HG02884 (cell line): ENCODE results near the gene BLOC1S5.
"Not testable (repeated sequence)": the region's sequence is repeated elsewhere in the genome, so short reads cannot be mapped to it uniquely, and the experiment has no call there.

Experiments
- ATAC-seq: cut with Tn5 transposase; IDR thresholded peaks from one replicate; pipeline ENCODE4 v1.9.1; 2021; ENCODE audit warnings: mild to moderate bottlenecking, moderate library complexity; ENCODE audit not compliant: unreplicated experiment

Gene BLOC1S5

DNA sequence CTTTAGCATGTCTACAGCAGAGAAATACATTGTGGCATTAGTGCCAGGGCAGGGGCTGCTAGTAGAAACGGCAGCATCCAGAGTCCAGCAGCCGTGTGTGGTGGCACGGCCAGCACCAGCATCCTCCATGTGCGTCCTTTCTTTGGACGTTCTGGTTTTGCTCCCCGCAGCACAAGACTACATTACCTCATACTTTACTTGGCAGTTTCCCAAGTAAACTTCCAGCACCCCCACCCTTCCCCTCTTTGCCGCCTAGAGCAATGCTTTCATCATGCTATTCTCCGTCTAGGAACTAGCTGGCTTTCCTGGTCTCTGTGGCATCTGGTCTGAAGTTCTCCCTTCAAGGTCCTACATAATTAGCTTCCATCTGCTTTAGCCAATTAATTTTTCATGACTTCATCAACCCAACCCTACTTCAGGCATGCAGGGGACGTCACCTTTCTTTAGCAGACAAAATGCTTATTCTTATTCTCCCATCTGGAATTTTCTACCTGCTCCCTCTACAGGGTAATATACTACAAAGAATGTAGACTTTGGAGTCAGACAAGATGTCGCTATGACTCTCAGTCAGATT, 67.6 kb downstream of the BLOC1S5 start:
- ATAC-seq = no peak

DNA sequence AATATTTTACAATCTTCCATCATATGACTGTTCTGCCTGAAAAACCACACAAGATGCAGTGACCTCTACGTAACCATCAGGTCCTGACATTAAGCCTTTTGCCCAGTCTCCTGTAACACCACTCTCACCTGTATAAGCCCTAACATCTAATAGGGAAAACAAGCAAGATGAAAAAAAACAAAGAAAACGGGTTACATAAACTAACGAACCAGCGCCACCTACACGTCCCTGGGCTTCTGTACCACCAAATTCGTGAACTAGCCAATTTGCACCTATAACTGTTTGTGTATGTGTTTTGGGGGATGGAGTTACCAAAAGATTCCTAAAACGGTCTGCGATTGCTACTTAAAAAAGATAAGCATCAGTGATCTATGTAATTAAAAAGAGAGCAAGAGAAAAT, 70.2 kb downstream of the BLOC1S5 start:
- no peak for ATAC-seq

DNA sequence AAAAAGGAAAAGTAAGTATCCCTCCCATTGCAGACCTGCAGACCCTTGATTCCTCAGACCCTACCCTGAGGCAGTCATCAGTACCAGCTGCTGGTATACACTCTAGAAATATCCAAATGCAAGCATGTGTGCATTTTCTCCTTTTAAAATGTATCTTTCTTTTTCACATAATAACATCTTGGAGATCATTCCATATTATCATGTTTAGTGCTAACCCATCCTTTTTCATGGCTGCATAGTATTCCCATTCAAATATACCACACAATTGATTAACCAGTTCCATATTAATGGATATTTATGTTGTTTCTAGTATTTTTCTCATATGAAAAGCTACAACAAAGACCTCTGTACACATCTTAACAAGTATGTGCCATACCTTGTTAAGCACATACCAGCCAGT, 70.8 kb downstream of the BLOC1S5 start:
- ATAC-seq = no peak

DNA sequence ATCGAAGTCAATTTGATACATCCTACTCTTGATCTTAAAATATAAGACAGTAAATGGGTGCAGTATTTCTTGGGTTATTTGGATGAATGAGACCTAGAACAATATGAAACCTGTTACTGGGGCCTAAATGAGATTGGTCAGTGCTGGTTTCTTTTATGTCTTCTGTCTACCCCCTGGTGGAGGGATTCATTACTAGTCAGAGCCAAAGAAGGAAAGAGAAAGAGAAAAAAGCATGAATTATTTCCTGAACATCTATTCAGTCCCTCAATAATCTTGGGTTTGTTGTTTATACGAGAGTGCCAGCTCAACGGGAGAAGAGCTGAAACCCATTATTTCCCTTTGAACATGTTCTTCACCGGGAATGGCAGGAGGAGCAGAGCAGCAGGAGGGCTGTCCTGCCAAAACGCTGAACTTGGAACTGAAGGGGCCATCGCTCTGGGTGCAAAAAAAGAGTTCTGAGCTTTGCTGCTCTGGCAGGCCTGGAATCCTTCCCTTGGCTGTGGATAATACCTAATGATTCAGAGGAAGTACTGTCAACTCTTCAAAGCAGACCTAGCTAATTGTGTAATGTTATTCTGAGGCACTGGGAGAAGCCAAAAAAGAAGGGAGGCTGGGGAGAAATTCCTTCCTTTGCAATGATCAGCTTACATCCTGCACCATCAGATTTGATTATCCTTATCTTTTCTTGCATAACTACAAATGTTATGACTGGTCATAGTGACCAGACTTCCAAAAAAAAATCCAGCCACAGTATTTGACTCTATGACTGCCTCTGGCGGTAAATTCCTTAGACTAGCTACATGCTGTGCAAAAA, 72.0 kb downstream of the BLOC1S5 start:
- ATAC-seq = peak; percentile 88

DNA sequence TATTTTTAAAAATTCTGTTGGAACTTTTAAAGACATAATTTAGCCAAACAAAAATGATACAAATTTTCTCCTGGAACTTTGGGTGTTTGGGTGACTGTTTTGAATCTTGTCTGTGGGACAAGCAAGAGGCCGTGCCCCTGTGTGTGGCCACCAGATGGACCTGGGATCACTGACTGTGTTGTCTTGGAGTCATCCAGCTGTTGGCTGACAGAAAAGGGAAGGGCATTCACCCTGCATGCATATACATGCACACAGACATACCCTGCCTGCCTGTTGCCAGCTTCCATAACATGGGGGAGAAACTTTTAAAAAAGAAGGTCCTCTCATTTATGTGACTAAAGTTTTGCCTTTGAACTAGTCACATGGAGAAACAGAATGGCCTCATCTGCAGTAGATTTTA, 72.7 kb downstream of the BLOC1S5 start:
- peak; percentile 33 for ATAC-seq

DNA sequence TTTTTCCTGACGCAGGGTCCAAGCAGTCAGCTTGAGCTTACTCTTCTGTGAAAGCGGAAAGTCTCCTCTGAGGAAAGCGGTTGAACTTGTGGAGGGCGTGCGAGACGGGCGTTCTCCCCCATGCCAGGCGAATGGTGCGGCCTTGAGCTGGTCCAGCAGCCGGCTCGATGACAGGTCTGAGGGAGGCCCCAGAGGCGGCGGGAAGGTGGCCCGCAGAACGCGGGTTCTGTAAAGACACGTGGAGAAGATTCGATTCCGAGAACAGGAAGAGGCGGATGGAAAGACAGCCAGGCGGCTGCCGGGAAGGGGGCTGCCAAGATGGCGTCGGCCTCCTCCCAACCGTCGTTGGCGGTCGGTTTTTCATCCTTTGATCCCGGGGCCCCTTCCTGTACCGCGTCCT, 78.0 kb downstream of the BLOC1S5 start:
- no peak for ATAC-seq

DNA sequence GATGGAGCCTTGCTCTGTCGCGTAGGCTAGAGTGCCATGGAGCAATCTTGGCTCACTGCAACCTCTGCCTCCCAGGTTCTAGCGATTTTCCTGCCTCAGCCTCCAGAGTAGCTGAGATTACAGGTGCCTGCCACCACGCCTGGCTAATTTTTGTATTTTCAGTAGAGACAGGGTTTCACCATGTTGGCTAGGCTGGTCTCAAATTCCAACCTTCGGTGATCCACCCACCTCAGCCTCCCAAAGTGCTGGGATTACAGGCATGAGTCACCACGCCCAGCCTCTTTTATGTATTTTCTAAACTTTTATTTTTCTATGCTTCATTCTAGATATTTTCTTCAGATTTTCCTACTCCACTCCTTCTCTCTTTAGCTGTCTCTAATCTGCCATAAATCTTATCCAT, 80.2 kb downstream of the BLOC1S5 start:
- ATAC-seq = not testable (repeated sequence)

DNA sequence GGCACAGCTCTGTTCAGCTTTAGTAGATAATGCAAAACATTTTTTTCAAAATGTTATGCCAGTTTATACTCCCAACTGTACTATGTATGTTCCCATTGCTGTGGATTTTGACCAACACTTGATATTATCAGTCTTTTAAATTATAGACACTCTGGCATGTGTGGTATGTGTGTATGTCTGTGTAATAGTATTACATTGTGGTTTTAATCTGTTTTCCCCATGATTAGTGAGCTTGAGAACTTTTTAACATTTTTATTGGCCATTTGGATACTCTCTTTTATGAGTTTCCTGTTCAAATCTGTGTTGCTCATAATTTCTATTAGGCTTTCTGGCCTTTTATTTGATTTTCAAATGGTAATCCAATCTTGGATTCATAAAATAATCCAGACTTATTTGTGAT, 84.4 kb downstream of the BLOC1S5 start:
- no peak for ATAC-seq

DNA sequence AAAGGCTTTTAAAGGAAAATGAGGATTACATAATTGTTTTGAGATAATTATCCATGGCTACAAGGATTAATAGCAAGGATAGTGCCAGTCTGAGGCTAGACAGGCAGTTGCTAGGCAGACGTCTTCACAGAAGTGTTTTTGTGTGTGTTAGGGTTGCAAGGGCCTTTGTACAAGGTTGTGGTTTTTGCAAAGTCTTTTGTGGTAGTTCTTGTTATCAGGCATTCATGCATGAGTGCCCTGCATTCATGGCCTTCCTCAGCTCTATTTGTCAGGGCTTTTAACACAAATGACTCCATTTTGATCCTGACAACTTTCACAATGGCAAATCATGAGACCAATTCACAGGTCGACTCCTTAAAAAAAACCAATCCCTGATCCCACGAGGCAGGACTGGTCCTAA, 85.5 kb downstream of the BLOC1S5 start:
- peak; percentile 61 for ATAC-seq

DNA sequence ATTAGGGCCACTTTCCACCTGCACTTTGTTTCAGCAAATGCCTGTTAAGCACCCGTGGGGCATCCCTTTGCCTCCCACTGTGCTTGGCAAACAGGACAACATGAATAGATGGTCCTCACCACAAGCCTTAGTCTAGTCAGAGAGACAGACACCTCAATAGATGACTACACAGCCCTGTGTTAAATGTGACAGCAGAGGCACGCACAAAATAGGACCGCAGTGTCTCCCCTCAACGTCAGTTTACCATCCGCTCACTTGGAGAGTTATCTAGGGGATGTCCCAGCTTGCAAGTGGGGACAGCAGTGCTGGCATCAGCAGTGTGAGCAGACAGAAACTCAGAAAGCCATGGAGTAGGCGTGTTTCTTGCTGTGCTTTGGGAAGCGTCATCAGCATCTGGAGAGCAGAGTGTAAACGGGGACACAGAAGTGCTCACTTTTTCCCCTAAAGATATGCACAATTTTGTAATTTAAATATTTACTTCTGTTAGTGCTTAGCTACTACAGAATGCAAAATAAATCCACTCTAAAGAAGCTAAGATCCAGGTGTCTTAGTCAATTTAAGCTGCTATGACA, 87.6 kb downstream of the BLOC1S5 start:
- ATAC-seq = no peak

DNA sequence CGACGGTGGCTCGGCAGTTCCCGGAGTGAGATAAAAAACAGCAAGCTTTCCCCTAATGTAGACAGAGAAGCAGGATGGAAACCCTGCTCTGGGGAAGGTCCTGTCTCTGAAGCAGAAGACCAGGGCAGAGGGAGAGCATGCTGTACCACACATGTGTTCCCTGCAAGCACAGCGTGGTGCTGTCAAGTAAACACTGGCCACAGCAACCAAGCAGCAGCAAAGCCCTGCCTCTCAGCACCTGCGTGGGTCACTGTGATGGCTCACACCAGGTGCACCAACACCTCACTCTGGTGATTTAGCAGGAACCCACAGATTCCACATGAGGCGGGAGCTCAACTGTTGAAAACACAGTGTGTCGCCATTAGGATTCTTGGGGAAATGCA, 88.4 kb downstream of the BLOC1S5 start:
- no peak for ATAC-seq

DNA sequence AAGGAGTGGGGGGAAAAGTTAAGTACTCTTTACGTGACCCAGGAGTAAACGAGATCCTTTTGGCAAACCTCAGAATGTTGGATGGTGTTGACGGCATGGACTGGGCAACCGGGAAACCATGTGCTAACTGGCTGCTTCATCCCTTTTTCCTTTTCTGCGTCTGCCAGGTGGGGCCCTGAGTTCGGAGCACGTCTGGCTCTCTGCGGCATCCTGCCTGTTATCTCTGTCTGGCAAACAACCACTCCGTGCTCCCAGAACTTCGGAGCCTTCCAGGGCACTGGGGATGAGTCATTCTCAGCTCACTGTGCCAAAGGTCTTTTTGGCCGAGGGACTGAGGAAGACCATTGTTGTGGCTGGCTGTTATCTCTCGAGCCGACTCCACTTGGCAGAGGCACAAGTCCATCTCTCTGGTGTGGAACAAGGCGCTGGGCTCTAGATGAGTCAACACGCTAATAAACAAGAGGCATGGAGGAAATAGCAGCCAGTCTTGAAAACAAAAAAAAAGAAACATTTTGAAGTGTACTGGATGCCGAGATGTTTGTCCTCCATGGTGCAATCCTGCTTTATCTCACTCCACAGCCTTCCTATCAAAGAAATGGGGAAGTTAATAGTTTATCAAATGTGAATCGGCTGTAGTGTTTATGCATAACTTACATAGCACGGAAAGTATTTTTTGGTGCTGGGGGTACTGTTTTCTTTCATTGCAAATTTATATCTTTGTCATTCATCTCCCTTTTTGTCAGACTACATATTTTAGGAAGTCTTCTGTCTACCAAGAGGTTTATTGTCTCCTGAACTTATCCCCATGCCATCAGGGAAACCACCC, 89.0 kb downstream of the BLOC1S5 start:
- peak; percentile 65 for ATAC-seq

DNA sequence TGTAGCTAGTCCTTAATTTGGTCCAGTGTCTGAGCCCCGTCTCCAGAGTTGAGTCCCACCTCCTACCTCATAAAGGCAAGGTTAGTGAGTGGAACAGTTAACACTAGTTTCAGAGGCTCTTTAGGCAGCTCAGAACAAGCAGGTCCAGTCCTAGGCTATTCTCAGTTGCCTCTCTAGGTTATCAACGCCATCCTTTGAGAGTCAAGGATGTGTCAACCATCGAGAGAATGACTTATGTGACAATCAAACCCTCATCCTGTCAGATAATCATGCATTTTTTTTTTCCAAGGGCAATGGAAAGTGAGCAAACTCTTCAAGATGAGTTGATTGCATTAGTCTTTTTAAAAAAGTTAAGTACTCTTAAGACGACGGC, 89.6 kb downstream of the BLOC1S5 start:
- no peak for ATAC-seq

DNA sequence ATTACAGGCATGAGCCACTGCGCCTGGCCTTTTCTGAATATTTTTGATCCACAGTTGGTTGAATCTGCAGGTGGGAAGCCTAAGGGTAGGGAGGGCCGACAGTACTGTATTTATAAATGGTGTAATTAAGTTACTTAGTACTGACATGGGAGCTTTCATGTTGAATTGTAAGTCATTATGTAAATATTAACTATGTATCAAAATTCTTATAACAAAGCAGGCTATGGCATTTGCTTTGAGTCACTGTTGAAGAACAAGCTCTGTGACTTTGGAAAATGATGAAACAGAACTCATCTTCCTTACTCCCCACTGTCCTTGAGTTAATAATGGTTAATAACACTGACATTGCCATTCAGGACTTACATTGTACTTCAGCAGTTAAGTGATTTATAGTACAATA, 90.6 kb downstream of the BLOC1S5 start:
- ATAC-seq = no peak

DNA sequence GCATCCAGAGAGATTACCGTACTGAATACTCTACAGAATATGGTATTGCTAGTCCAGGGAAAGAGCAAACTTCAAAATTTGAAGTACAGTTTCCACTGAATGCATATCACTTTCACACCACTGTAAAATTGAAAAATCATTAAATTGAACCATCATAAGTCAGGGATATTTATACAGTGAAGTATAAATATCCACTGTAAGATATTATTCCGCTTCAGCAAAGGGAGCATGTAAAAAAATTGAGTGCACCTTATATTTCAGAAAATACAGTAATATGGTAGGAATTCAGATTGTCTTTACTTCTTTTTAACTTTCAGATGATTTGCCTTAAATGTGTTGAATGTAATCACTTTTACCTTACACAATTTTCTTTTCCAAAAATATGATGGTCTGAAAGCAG, 92.7 kb downstream of the BLOC1S5 start:
- no peak for ATAC-seq

DNA sequence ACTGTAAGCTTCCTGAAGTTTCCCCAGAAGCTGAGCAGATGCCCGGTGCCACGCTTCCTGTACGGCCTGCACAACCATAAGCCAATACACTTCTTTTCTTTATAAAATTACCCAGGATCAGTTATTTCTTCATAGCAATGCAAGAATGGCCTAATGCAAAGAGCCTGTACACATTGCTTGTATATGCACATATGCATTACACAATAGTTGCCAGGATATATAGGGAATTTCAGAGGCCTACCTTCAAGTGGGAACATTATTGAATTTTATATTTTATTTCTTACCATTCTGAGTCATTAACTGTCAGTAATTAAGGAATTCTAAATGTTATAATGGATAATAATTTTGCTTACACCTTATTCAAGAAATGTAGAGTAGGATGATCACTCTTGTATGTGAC, 93.6 kb downstream of the BLOC1S5 start:
- ATAC-seq = no peak
